Liver (tissue), 3 donors: ENCODE data around the gene PTPRN2.

ENCODE experiments used
- ATF3 ChIP-seq: IDR thresholded peaks from 2 replicates; pipeline ENCODE4 v1.6.1; 2016; ENCODE audit warnings: antibody characterized with exemption
- CTCF ChIP-seq: fragments of 150-350 bp; IDR thresholded peaks from 2 replicates; pipeline ENCODE4 v1.5.1; 2017; ENCODE audit warnings: improper control_type of control experiment, low read depth, low read length; ENCODE audit not compliant: missing input control
- EGR1 ChIP-seq, 2 donors: IDR thresholded peaks; 2 replicates each; pipeline ENCODE4 v1.6.1; 2016 to 2018; ENCODE audit warnings: antibody characterized with exemption in 2 of 2, low read depth in 2 of 2
- FOXA1 ChIP-seq: IDR thresholded peaks from 2 replicates; pipeline ENCODE4 v1.6.1; 2016; ENCODE audit warnings: antibody characterized with exemption
- GABPA ChIP-seq, 2 donors: IDR thresholded peaks in 1 of 2; conservative IDR thresholded peaks in 1 of 2; 2 replicates each; pipeline ENCODE4 v1.6.1; 2016; ENCODE audit warnings: antibody characterized with exemption in 2 of 2, mild to moderate bottlenecking in 1 of 2, moderate library complexity in 1 of 2
- JUND ChIP-seq, 2 donors: IDR thresholded peaks; 2 replicates each; pipeline ENCODE4 v1.6.1; 2016; ENCODE audit warnings: antibody characterized with exemption in 2 of 2
- REST ChIP-seq: IDR thresholded peaks from 2 replicates; pipeline ENCODE4 v1.6.1; 2016; ENCODE audit warnings: antibody characterized with exemption, mild to moderate bottlenecking
- RXRA ChIP-seq, 2 donors: IDR thresholded peaks; 2 replicates each; pipeline ENCODE4 v1.6.1; 2017 to 2018; ENCODE audit warnings: antibody characterized with exemption in 2 of 2, mild to moderate bottlenecking in 1 of 2
- SP1 ChIP-seq: IDR thresholded peaks from 2 replicates; pipeline ENCODE4 v1.6.1; 2018; ENCODE audit warnings: antibody characterized with exemption, mild to moderate bottlenecking
- TAF1 ChIP-seq: conservative IDR thresholded peaks from 2 replicates; pipeline ENCODE4 v1.6.1; 2016; ENCODE audit warnings: antibody characterized with exemption, mild to moderate bottlenecking
- YY1 ChIP-seq: IDR thresholded peaks from 2 replicates; pipeline ENCODE4 v1.6.1; 2016; ENCODE audit warnings: antibody characterized with exemption, mild to moderate bottlenecking
- TF ChIP-seq, protein P1 (sequence below): IDR thresholded peaks from 2 replicates; pipeline ENCODE4 v1.6.1; 2016; ENCODE audit warnings: antibody characterized with exemption
- donor health status: healthy.
- donor health status: healthy.

DNA sequence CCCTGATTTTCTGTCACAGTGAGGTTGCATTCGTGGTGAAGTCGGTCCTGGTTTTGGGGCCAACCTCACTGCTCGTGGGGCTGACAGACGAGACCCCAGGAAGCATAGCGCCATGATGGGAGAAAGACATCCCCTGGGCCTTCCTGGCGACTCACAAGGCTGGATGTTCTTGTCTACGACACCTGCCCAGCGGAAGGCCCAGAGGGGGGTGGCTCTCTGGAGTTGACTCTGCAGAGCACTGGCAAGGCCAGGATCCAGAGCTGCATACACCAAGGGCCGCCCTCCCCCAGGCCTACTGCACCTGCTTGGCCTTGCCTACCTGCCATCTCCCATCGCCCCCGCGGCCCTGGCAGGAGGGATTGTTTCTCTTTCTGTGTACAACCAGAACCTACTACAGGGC lies 608.9 kb downstream of the PTPRN2 start:
- TF ChIP-seq CTCF = no peak
- no peak for TF ChIP-seq ATF3
- TF ChIP-seq, protein P1, sequence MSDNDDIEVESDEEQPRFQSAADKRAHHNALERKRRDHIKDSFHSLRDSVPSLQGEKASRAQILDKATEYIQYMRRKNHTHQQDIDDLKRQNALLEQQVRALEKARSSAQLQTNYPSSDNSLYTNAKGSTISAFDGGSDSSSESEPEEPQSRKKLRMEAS = no peak
- TF ChIP-seq RXRA (IDR thresholded peaks at IDR 0.05) = no peak
- no peak for TF ChIP-seq YY1
- TF ChIP-seq TAF1 = no peak
- TF ChIP-seq EGR1 (IDR thresholded peaks at IDR 0.05; ENCODE audit: low read depth in 2 of 2) = no peak
- no peak for TF ChIP-seq GABPA (IDR thresholded peaks at IDR 0.05 in 1 of 2, conservative IDR thresholded peaks at IDR 0.05 in 1 of 2)
- TF ChIP-seq FOXA1 = no peak
- no peak for TF ChIP-seq REST
- TF ChIP-seq JUND (IDR thresholded peaks at IDR 0.05) = no peak
- TF ChIP-seq SP1 = no peak
